NCI-H1694 treated with DMSO at 0.1 percent for 48 hours (cell line): ENCODE data around the gene DOCK6.

Experiments
- DNase-seq: peaks from one replicate; lab custom pipeline; 2025; lab: John Stamatoyannopoulos, UW

The DOCK6 gene

GRCh38 chr19:11247391-11247790 lies 14.9 kb downstream of the DOCK6 start:
- DNase-seq = no peak

GRCh38 chr19:11246941-11247340 lies 15.4 kb downstream of the DOCK6 start:
- no peak for DNase-seq

GRCh38 chr19:11244846-11245589 lies 17.3 kb downstream of the DOCK6 start:
- no peak for DNase-seq

GRCh38 chr19:11243798-11244169 lies 18.5 kb downstream of the DOCK6 start:
- no peak for DNase-seq

- DNase-seq = peak; percentile 26
Measured at GRCh38 chr19:11242864-11243797, 19.2 kb downstream of the DOCK6 start.

GRCh38 chr19:11242025-11242424 lies 20.3 kb downstream of the DOCK6 start:
- DNase-seq = no peak

GRCh38 chr19:11240008-11240444 lies 22.3 kb downstream of the DOCK6 start:
- DNase-seq = no peak

- no peak for DNase-seq
Measured at GRCh38 chr19:11239377-11240000, 22.8 kb downstream of the DOCK6 start, which contains the start of gene ANGPTL8. ANGPTL8 (plus strand) TSS chr19:11239619; CDS start chr19:11239638, 19 bp downstream.

GRCh38 chr19:11238781-11239376 lies 23.4 kb downstream of the DOCK6 start:
- no peak for DNase-seq

GRCh38 chr19:11238041-11238440 lies 24.3 kb downstream of the DOCK6 start:
- no peak for DNase-seq

- DNase-seq = no peak
Measured at GRCh38 chr19:11237321-11237720, 25.0 kb downstream of the DOCK6 start.

GRCh38 chr19:11236324-11237301 lies 25.7 kb downstream of the DOCK6 start:
- no peak for DNase-seq

GRCh38 chr19:11234486-11235075 lies 27.7 kb downstream of the DOCK6 start:
- DNase-seq = no peak

GRCh38 chr19:11233073-11233472 lies 29.3 kb downstream of the DOCK6 start:
- DNase-seq = no peak

GRCh38 chr19:11232555-11232954 lies 29.8 kb downstream of the DOCK6 start:
- no peak for DNase-seq

GRCh38 chr19:11230621-11231386 lies 31.5 kb downstream of the DOCK6 start:
- no peak for DNase-seq

- no peak for DNase-seq
Measured at GRCh38 chr19:11227195-11227886, 35.0 kb downstream of the DOCK6 start.

GRCh38 chr19:11226716-11227166 lies 35.6 kb downstream of the DOCK6 start:
- no peak for DNase-seq

GRCh38 chr19:11225815-11226214 lies 36.5 kb downstream of the DOCK6 start:
- no peak for DNase-seq
